Stimulated activated CD4-positive, alpha-beta T cell treated with anti-CD3 and anti-CD28 coated beads, Interleukin-4, amount 100 ng/mL, for 1 hour (primary cell): ENCODE results near the gene FABP2.
"Not testable (repeated sequence)": the region's sequence is repeated elsewhere in the genome, so short reads cannot be mapped to it uniquely, and the experiment has no call there.

ENCODE experiments used
- DNase-seq: peaks from one replicate; pipeline ENCODE4 v3.0.0-alpha.2; 2020

FABP2 gene

GRCh38 chr4:119321921-119322687 is at the start of gene FABP2:
Gene FABP2, minus strand, starts transcription at chr4:119322138. Its CDS starts 36 bp downstream, at chr4:119322102.
- DNase-seq: no peak

GRCh38 chr4:119370951-119371683 is 49.2 kb upstream of the FABP2 start:
- not testable (repeated sequence) for DNase-seq

GRCh38 chr4:119370392-119370791 is 48.5 kb upstream of the FABP2 start:
- DNase-seq: peak; percentile 21

GRCh38 chr4:119366802-119367201 is 44.9 kb upstream of the FABP2 start:
- not testable (repeated sequence) for DNase-seq

- DNase-seq: not testable (repeated sequence)
Measured at GRCh38 chr4:119364203-119364602, 42.3 kb upstream of the FABP2 start.

- not testable (repeated sequence) for DNase-seq
Measured at GRCh38 chr4:119363372-119363771, 41.4 kb upstream of the FABP2 start.

- DNase-seq: not testable (repeated sequence)
Measured at GRCh38 chr4:119362413-119362812, 40.5 kb upstream of the FABP2 start.

GRCh38 chr4:119359873-119360272 is 37.9 kb upstream of the FABP2 start:
- DNase-seq: not testable (repeated sequence)

GRCh38 chr4:119356796-119357195 is 34.9 kb upstream of the FABP2 start:
- not testable (repeated sequence) for DNase-seq

- DNase-seq: not testable (repeated sequence)
Measured at GRCh38 chr4:119356041-119356440, 34.1 kb upstream of the FABP2 start.

GRCh38 chr4:119353364-119353763 is 31.4 kb upstream of the FABP2 start:
- not testable (repeated sequence) for DNase-seq

GRCh38 chr4:119348169-119348568 is 26.2 kb upstream of the FABP2 start:
- DNase-seq: not testable (repeated sequence)

- not testable (repeated sequence) for DNase-seq
Measured at GRCh38 chr4:119343293-119343692, 21.4 kb upstream of the FABP2 start.

GRCh38 chr4:119339895-119340294 is 18.0 kb upstream of the FABP2 start:
- DNase-seq: not testable (repeated sequence)

GRCh38 chr4:119337010-119337409 is 15.1 kb upstream of the FABP2 start:
- DNase-seq: no peak

- DNase-seq: not testable (repeated sequence)
Measured at GRCh38 chr4:119336332-119336979, 14.5 kb upstream of the FABP2 start.

- no peak for DNase-seq
Measured at GRCh38 chr4:119329835-119330620, 8.1 kb upstream of the FABP2 start.

- no peak for DNase-seq
Measured at GRCh38 chr4:119328695-119329094, 6.8 kb upstream of the FABP2 start.

GRCh38 chr4:119317990-119318389 is 3.9 kb downstream of the FABP2 start:
- DNase-seq: no peak

GRCh38 chr4:119315036-119315435 is 6.9 kb downstream of the FABP2 start:
- DNase-seq: no peak

- no peak for DNase-seq
Measured at GRCh38 chr4:119314356-119314755, 7.6 kb downstream of the FABP2 start.

- no peak for DNase-seq
Measured at GRCh38 chr4:119313237-119313636, 8.7 kb downstream of the FABP2 start.

- DNase-seq: no peak
Measured at GRCh38 chr4:119310826-119311225, 11.1 kb downstream of the FABP2 start.
